ENCODE data around the gene CSTB.

GRCh38 chr21:43786807-43787440 is 10.8 kb upstream of the CSTB start:
- TF ChIP-seq EZH2 (IDR thresholded peaks at IDR 0.05; ENCODE audit: low read length, unreplicated experiment): no peak
- no peak for TF ChIP-seq CTCF (conservative IDR thresholded peaks at IDR 0.05; ENCODE audit: low read depth, low read length)
- no peak for TF ChIP-seq EZH2phosphoT487 (IDR thresholded peaks at IDR 0.05; ENCODE audit: borderline replicate concordance, low read length)
